Activated naive CD8-positive, alpha-beta T cell treated with anti-CD3 and anti-CD28 coated beads, Interleukin-2, amount 50 U/mL, for 16 hours (primary cell): Measurements from ENCODE around the gene POLDIP2.

Experiments
- DNase-seq: peaks from one replicate; pipeline ENCODE4 v3.0.0-alpha.2; 2020; ENCODE audit warnings: low read depth, low spot score

Gene POLDIP2

GRCh38 chr17:28335959-28336871 lies 21.1 kb downstream of the POLDIP2 start:
- DNase-seq: no peak

- DNase-seq: peak; percentile 95
These were observed 21.9 kb downstream of the POLDIP2 start, which contains the start of the genes IFT20 and TNFAIP1 for GRCh38 chr17:28335201-28335958. IFT20 (minus strand) TSS chr17:28335472; CDS start chr17:28331985, 3,487 bp downstream. TNFAIP1 (plus strand) TSS chr17:28335761; CDS start chr17:28339522, 3,761 bp downstream.

- no peak for DNase-seq
These were observed 22.6 kb downstream of the POLDIP2 start for GRCh38 chr17:28334666-28335200.

GRCh38 chr17:28334171-28334570 lies 23.2 kb downstream of the POLDIP2 start:
- no peak for DNase-seq

GRCh38 chr17:28333083-28333746 lies 24.1 kb downstream of the POLDIP2 start:
- no peak for DNase-seq

GRCh38 chr17:28331891-28332420 lies 25.4 kb downstream of the POLDIP2 start:
- DNase-seq: no peak

GRCh38 chr17:28330671-28331070 lies 26.7 kb downstream of the POLDIP2 start:
- DNase-seq: no peak

GRCh38 chr17:28328325-28328724 lies 29.0 kb downstream of the POLDIP2 start:
- no peak for DNase-seq

GRCh38 chr17:28327709-28328108 lies 29.6 kb downstream of the POLDIP2 start:
- no peak for DNase-seq

GRCh38 chr17:28327031-28327607 lies 30.2 kb downstream of the POLDIP2 start:
- DNase-seq: no peak

GRCh38 chr17:28326114-28326513 lies 31.2 kb downstream of the POLDIP2 start:
- no peak for DNase-seq

GRCh38 chr17:28325211-28325610 lies 32.1 kb downstream of the POLDIP2 start:
- DNase-seq: no peak

GRCh38 chr17:28324781-28325180 lies 32.5 kb downstream of the POLDIP2 start:
- no peak for DNase-seq

GRCh38 chr17:28324267-28324745 lies 33.0 kb downstream of the POLDIP2 start:
- DNase-seq: no peak

GRCh38 chr17:28320215-28321061 lies 36.9 kb downstream of the POLDIP2 start:
- no peak for DNase-seq

GRCh38 chr17:28319598-28319935 lies 37.8 kb downstream of the POLDIP2 start:
- DNase-seq: no peak

GRCh38 chr17:28318759-28319597 lies 38.3 kb downstream of the POLDIP2 start, which contains the start of gene TMEM97:
TMEM97 (plus strand) TSS chr17:28319200; CDS start chr17:28319240, 40 bp downstream.
- DNase-seq: peak; percentile 91

- no peak for DNase-seq
These were observed 39.2 kb downstream of the POLDIP2 start for GRCh38 chr17:28317966-28318758.
